Right atrium auricular region (tissue), 2 donors: ENCODE data around the gene GASK1A. TPM values are rescaled to one million over a fixed set of nuclear protein-coding genes. Genes with fewer than 3 reads are reported as not detected.

Experiments
- DNase-seq: peaks from one replicate; pipeline ENCODE4 v3.0.0-alpha.2; 2019; ENCODE audit warnings: low spot score
- H3K27ac ChIP-seq, 2 donors: fragments of 200-600 bp; sonication (generic); 1 replicate in 1 of 2; 2 replicates in 1 of 2; pipeline ENCODE4 v1.5.1; 2016 to 2019
- H3K27me3 ChIP-seq, 2 donors: fragments of 200-600 bp; sonication (generic); one replicate each; pipeline versions ENCODE4 v1.5.1 to v1.6.0; 2017 to 2019
- H3K36me3 ChIP-seq: fragments of 200-600 bp; sonication (generic); one replicate; pipeline ENCODE4 v1.5.1; 2016
- H3K4me1 ChIP-seq, 2 donors: fragments of 200-600 bp; sonication (generic); one replicate each; pipeline versions ENCODE4 v1.5.1 to v1.6.0; 2017 to 2019
- H3K4me3 ChIP-seq, 2 donors: fragments of 200-600 bp; sonication (generic); 1 replicate in 1 of 2; 2 replicates in 1 of 2; pipeline ENCODE4 v1.5.1; 2017 to 2019; ENCODE audit warnings: mild to moderate bottlenecking in 1 of 2, moderate library complexity in 1 of 2
- H3K9me3 ChIP-seq, 2 donors: fragments of 200-600 bp; sonication (generic); one replicate each; pipeline ENCODE4 v1.5.1; 2019
- CTCF ChIP-seq, 2 donors: fragments of 200-600 bp; sonication (generic); IDR thresholded peaks; one replicate each; pipeline ENCODE4 v1.5.1; 2019; ENCODE audit warnings: antibody characterized with exemption in 2 of 2
- total RNA-seq, 2 donors: library from RNA; depleted of rRNA; stranded (reverse); fragments of >200 nt; gene quantifications; one replicate each; pipeline ENCODE4 v1.1.0, GENCODE V29; 2016

Gene GASK1A
- total RNA-seq, 2 donors from 2014 or later: 1.5 to 2.1 TPM

DNA sequence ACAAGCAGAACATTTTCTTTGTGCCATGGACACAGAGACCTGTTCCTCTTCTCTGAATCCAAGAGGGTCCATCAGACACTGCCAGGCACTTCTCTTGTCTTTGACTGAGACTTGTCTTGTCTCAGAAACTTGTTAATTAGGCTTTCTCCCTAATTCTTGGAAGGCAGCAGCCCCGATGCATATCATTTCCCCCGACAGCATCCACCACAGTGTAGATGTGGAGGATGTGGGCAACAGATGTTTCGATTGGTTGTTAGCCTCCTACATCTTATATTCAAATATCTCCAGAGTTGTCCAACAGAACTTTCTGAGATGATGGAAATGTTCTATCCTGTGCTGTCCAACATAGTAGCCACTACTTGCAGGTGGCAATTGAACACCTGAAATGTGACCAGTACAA, 15.5 kb downstream of the GASK1A start:
- DNase-seq: no peak
- no peak overlapping the region for H3K27ac ChIP-seq
- H3K9me3 ChIP-seq: no peaks in the 10 kb centered on the region
- H3K27me3 ChIP-seq: no peaks in the 10 kb centered on the region
- no peak overlapping the region for H3K4me3 ChIP-seq
- no peak for TF ChIP-seq CTCF (IDR thresholded peaks at IDR 0.05)
- no peaks in the 10 kb centered on the region for H3K36me3 ChIP-seq
- peaks cover 0 to 16% of the 10 kb centered on the region in 2 donors for H3K4me1 ChIP-seq

GRCh38 chr3:42996021-42996420, 16.9 kb downstream of the GASK1A start:
- Histone ChIP-seq H3K36me3 (no peaks in the 10 kb centered on the region), H3K4me3 (no peak overlapping the region), H3K27ac (no peak overlapping the region), H3K27me3 (no peaks in the 10 kb centered on the region), H3K4me1 (peaks cover 0 to 29% of the 10 kb centered on the region in 2 donors), H3K9me3 (no peaks in the 10 kb centered on the region)
- no peak for TF ChIP-seq CTCF (IDR thresholded peaks at IDR 0.05)
- no peak for DNase-seq

DNA sequence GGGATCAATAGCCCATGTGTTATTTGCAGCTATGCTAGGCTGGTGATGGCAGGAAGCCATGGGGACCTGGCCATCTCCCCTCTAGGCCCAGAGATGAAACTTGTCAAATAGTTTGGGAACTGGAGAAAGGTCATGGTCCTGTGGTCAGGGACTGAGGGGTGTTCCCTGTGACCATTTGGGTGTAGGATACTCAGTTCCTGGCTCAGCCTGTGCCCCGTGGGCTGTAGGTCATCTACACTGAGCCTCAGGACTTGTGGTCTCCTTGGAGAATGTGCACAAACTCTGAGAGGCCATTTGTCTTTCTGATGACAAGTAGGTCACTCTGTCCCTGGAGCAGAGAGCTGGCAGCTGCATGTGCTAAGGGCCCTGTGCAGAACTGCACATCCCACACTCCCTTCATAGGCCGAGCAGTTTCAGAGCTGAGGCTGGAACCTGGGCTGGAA, 17.5 kb downstream of the GASK1A start:
- no peak for DNase-seq
- Histone ChIP-seq H3K4me1 (peaks cover 0 to 36% of the 10 kb centered on the region in 2 donors), H3K27ac (no peak overlapping the region), H3K4me3 (no peak overlapping the region), H3K9me3 (no peaks in the 10 kb centered on the region), H3K36me3 (no peaks in the 10 kb centered on the region), H3K27me3 (no peaks in the 10 kb centered on the region)
- TF ChIP-seq CTCF (IDR thresholded peaks at IDR 0.05): no peak

DNA sequence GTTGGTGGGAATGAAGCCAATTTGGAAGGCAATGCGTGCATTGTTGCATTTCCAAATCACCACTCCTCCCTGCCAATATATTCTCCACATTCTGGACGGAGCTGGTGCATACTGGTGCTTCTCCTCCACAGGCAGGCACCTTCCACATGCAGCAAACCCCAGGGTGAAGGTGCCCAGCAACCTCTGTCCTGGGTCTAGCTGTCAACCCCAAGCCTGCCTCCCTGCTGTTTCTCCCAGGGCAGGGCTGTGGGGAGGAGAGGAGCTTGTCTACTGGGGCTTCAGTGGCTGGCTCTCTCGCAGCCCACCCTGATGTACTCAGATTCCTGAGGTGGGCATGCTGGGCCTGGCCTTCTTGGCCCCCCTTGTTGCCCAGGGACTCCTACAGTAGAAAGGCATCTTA, 20.1 kb downstream of the GASK1A start:
- peaks cover 0 to 43% of the 10 kb centered on the region in 2 donors for H3K4me1 ChIP-seq
- H3K36me3 ChIP-seq: no peaks in the 10 kb centered on the region
- no peaks in the 10 kb centered on the region for H3K27me3 ChIP-seq
- no peak for TF ChIP-seq CTCF (IDR thresholded peaks at IDR 0.05)
- peak overlapping the region; percentile 46 to 72 for H3K27ac ChIP-seq
- no peaks in the 10 kb centered on the region for H3K9me3 ChIP-seq
- H3K4me3 ChIP-seq: no peak overlapping the region
- DNase-seq: no peak

GRCh38 chr3:42999632-43000031, 20.5 kb downstream of the GASK1A start:
- H3K27me3 ChIP-seq: no peaks in the 10 kb centered on the region
- H3K27ac ChIP-seq: peak overlapping the region; percentile 46 to 72
- peaks cover 0 to 43% of the 10 kb centered on the region in 2 donors for H3K4me1 ChIP-seq
- H3K4me3 ChIP-seq: no peak overlapping the region
- TF ChIP-seq CTCF (IDR thresholded peaks at IDR 0.05): no peak
- no peaks in the 10 kb centered on the region for H3K9me3 ChIP-seq
- DNase-seq: no peak
- no peaks in the 10 kb centered on the region for H3K36me3 ChIP-seq

- Histone ChIP-seq H3K27ac (peak overlapping the region; percentile 46 to 72), H3K4me1 (peaks cover 0 to 43% of the 10 kb centered on the region in 2 donors), H3K27me3 (no peaks in the 10 kb centered on the region), H3K36me3 (no peaks in the 10 kb centered on the region), H3K9me3 (no peaks in the 10 kb centered on the region), H3K4me3 (no peak overlapping the region)
- no peak for DNase-seq
- TF ChIP-seq CTCF (IDR thresholded peaks at IDR 0.05): no peak
These were observed 21.3 kb downstream of the GASK1A start for GRCh38 chr3:43000387-43000786.
